ENCODE data around the gene PCDHGB6.

DNA sequence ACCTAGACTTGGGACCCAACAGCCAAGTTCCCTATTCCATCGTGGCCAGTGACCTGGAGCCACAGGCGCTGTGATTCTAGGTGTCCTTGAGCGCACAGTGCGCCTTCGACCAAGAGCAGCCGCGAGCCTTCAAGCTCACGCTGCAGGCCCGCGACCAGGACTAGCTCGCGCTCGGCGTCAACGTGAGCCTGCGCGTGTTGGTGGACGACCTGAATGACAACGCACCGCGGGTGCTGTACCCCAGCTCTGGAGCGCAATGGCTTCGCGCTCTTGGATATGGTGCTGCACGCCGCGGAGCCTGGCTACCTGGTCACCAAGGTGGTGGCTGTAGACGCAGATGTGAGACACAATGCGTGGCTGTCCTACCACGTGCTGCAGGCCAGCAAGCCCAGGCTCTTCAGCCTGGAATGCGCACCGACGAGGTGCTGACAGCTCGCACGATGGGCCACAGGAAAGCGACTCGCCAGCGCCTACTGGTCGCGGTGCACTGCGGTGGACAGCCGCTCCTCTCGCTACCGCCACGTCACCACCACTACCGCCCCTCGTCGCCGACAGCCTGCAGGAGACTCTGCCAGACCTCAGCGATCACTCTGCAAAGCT lies 33.9 kb downstream of the PCDHGB6 start:
- TF ChIP-seq CTCF (IDR thresholded peaks at IDR 0.05) (no peak), POLR2AphosphoS5 (IDR thresholded peaks at IDR 0.05; ENCODE audit: low read depth, low read length) (no peak)

All from Panc1 (cell line).